Measurements from ENCODE around the gene ACKR2.

GRCh38 chr3:42805141-42805821, 4.0 kb upstream of the ACKR2 start:
- no peak for TF ChIP-seq EZH2 (IDR thresholded peaks at IDR 0.05; ENCODE audit: borderline replicate concordance)
- TF ChIP-seq CTCF (IDR thresholded peaks at IDR 0.05; ENCODE audit: poor library complexity) = no peak
- no peak for TF ChIP-seq EZH2phosphoT487 (IDR thresholded peaks at IDR 0.05; ENCODE audit: low read depth, severe bottlenecking, unreplicated experiment)

All from hepatocyte (in vitro differentiated cells).